Trophoblast cell (in vitro differentiated cells and primary cell): ENCODE results near the gene CA11.

Source experiments
- DNase-seq, 2 donors: peaks; one replicate each; pipeline ENCODE4 v3.0.0-alpha.2; 2016
- H2AFZ ChIP-seq: 2 replicates; pipeline ENCODE4 v1.6.1; 2013; ENCODE audit warnings: low read length, moderate library complexity, mild to moderate bottlenecking; ENCODE audit not compliant: insufficient read depth, poor library complexity
- H2AK5ac ChIP-seq: 2 replicates; pipeline ENCODE4 v1.6.1; 2013; ENCODE audit warnings: mild to moderate bottlenecking, low read length
- H2BK120ac ChIP-seq: 2 replicates; pipeline ENCODE4 v1.6.1; 2013; ENCODE audit warnings: low read length, mild to moderate bottlenecking, moderate library complexity; ENCODE audit not compliant: insufficient read depth, poor library complexity
- H2BK12ac ChIP-seq: 2 replicates; pipeline ENCODE4 v1.6.1; 2013; ENCODE audit warnings: mild to moderate bottlenecking, low read length, moderate library complexity
- H2BK5ac ChIP-seq: 2 replicates; pipeline ENCODE4 v1.6.1; 2013; ENCODE audit warnings: low read length, low read depth, moderate library complexity, mild to moderate bottlenecking; ENCODE audit not compliant: poor library complexity
- H3K14ac ChIP-seq: 2 replicates; pipeline ENCODE4 v1.6.1; 2013; ENCODE audit warnings: mild to moderate bottlenecking, low read length
- H3K18ac ChIP-seq: 2 replicates; pipeline ENCODE4 v1.6.1; 2013; ENCODE audit warnings: mild to moderate bottlenecking, low read length
- H3K23ac ChIP-seq: 2 replicates; pipeline ENCODE4 v1.6.1; 2013; ENCODE audit warnings: low read length
- H3K27ac ChIP-seq: 2 replicates; pipeline ENCODE4 v1.5.1; 2013; ENCODE audit warnings: low read depth, mild to moderate bottlenecking, inconsistent platforms, low read length, moderate library complexity
- H3K27me3 ChIP-seq: 2 replicates; pipeline ENCODE4 v1.6.1; 2013; ENCODE audit warnings: inconsistent platforms, mild to moderate bottlenecking, low read length, moderate library complexity; ENCODE audit not compliant: insufficient read depth
- H3K36me3 ChIP-seq, 2 experiments: 1 replicate in 1 of 2; 2 replicates in 1 of 2; pipeline ENCODE4 v1.6.1; 2013; ENCODE audit warnings: low read length in 2 of 2, mild to moderate bottlenecking in 2 of 2, moderate library complexity in 1 of 2; ENCODE audit not compliant: insufficient read depth in 2 of 2, control insufficient read depth in 1 of 2
- H3K4ac ChIP-seq: 2 replicates; pipeline ENCODE4 v1.6.1; 2013; ENCODE audit warnings: low read depth, mild to moderate bottlenecking, low read length, moderate library complexity
- H3K4me1 ChIP-seq, 2 experiments: 1 replicate in 1 of 2; 2 replicates in 1 of 2; pipeline ENCODE4 v1.6.1; 2013; ENCODE audit warnings: low read length in 2 of 2, mild to moderate bottlenecking in 2 of 2, moderate library complexity in 1 of 2; ENCODE audit not compliant: insufficient read depth in 2 of 2, control insufficient read depth in 1 of 2
- H3K4me2 ChIP-seq: 2 replicates; pipeline ENCODE4 v1.6.1; 2013; ENCODE audit warnings: inconsistent platforms, mild to moderate bottlenecking, low read length, moderate library complexity
- H3K4me3 ChIP-seq: 2 replicates; pipeline ENCODE4 v1.5.1; 2013; ENCODE audit warnings: mild to moderate bottlenecking, low read depth, low read length, inconsistent platforms
- H3K79me1 ChIP-seq: one replicate; pipeline ENCODE4 v1.6.1; 2013; ENCODE audit warnings: low read length
- H3K79me2 ChIP-seq: 2 replicates; pipeline ENCODE4 v1.6.1; 2013; ENCODE audit warnings: low read length, mild to moderate bottlenecking; ENCODE audit not compliant: control insufficient read depth, insufficient read depth, poor library complexity
- H3K9ac ChIP-seq: 2 replicates; pipeline ENCODE4 v1.6.1; 2013; ENCODE audit warnings: mild to moderate bottlenecking, low read length
- H3K9me3 ChIP-seq: 2 replicates; pipeline ENCODE4 v1.6.1; 2013; ENCODE audit warnings: low read depth, mild to moderate bottlenecking, control low read depth, inconsistent platforms, low read length; ENCODE audit not compliant: insufficient read depth
- H4K12ac ChIP-seq: 2 replicates; pipeline ENCODE4 v1.6.1; 2013; ENCODE audit warnings: low read depth, mild to moderate bottlenecking, low read length, moderate library complexity
- H4K8ac ChIP-seq: 2 replicates; pipeline ENCODE4 v1.6.1; 2013; ENCODE audit warnings: low read depth, mild to moderate bottlenecking, low read length, moderate library complexity
- H4K91ac ChIP-seq: one replicate; pipeline ENCODE4 v1.6.1; 2013; ENCODE audit warnings: low read depth, mild to moderate bottlenecking, low read length, moderate library complexity
- WGBS: extraction: QIAGEN DNeasy Blood & Tissue Kit; methylation state at CpG from one replicate; pipeline ENCODE4 v1.1.7; 2013; ENCODE audit warnings: missing lambda C conversion rate; ENCODE audit not compliant: insufficient read length, insufficient coverage; ENCODE audit errors: extremely low coverage; 5-methylcytosine and 5-hydroxymethylcytosine counted together

CA11 gene

GRCh38 chr19:48642862-48643261, 3.1 kb downstream of the CA11 start:
- Histone ChIP-seq H4K12ac (no peak overlapping the region), H3K9me3 (no peaks in the 10 kb centered on the region), H2BK5ac (no peak overlapping the region), H3K36me3 (no peaks in the 10 kb centered on the region), H3K14ac (no peak overlapping the region), H3K4me3 (no peak overlapping the region), H3K4ac (no peak overlapping the region), H3K4me2 (no peak overlapping the region), H2BK12ac (no peak overlapping the region), H3K18ac (no peak overlapping the region), H3K79me1 (no peaks in the 10 kb centered on the region), H3K27ac (no peak overlapping the region), H4K8ac (no peak overlapping the region), H2AK5ac (no peak overlapping the region), H2AFZ (no peak overlapping the region), H3K9ac (no peak overlapping the region), H3K23ac (no peak overlapping the region), H3K79me2 (no peaks in the 10 kb centered on the region), H2BK120ac (no peak overlapping the region), H3K27me3 (no peaks in the 10 kb centered on the region), H3K4me1 (peaks cover 6 to 17% of the 10 kb centered on the region in 2 experiments), H4K91ac (no peak overlapping the region)
- no peak for DNase-seq
- WGBS, result no CpG with 5 or more reads among the region's 5 CpGs

GRCh38 chr19:48641850-48642249, 4.1 kb downstream of the CA11 start:
- Histone ChIP-seq H3K4me1 (peaks cover 8 to 21% of the 10 kb centered on the region in 2 experiments), H3K23ac (no peak overlapping the region), H3K18ac (no peak overlapping the region), H3K36me3 (no peaks in the 10 kb centered on the region), H3K4me2 (no peak overlapping the region), H2BK5ac (no peak overlapping the region), H3K79me2 (no peaks in the 10 kb centered on the region), H3K27me3 (peaks cover 3% of the 10 kb centered on the region), H3K27ac (no peak overlapping the region), H3K79me1 (no peaks in the 10 kb centered on the region), H2BK12ac (no peak overlapping the region), H2AFZ (no peak overlapping the region), H3K9me3 (no peaks in the 10 kb centered on the region), H4K8ac (no peak overlapping the region), H4K91ac (no peak overlapping the region), H3K9ac (no peak overlapping the region), H3K14ac (no peak overlapping the region), H4K12ac (no peak overlapping the region), H3K4me3 (no peak overlapping the region), H3K4ac (no peak overlapping the region), H2AK5ac (no peak overlapping the region), H2BK120ac (no peak overlapping the region)
- DNase-seq, result no peak
- no CpG with 5 or more reads among the region's 2 CpGs for WGBS

- peaks cover 15% of the 10 kb centered on the region for H3K27me3 ChIP-seq
- peak overlapping the region; percentile 26 for H3K9ac ChIP-seq
- no peak for DNase-seq
- no peak overlapping the region for H3K23ac ChIP-seq
- no peak overlapping the region for H3K27ac ChIP-seq
- no peak overlapping the region for H2BK120ac ChIP-seq
- H2BK5ac ChIP-seq, result no peak overlapping the region
- H3K9me3 ChIP-seq, result no peaks in the 10 kb centered on the region
- H3K4me1 ChIP-seq, result peaks cover 14 to 17% of the 10 kb centered on the region in 2 experiments
- no peak overlapping the region for H2AK5ac ChIP-seq
- H4K91ac ChIP-seq, result no peak overlapping the region
- H3K79me1 ChIP-seq, result peaks cover under 1% of the 10 kb centered on the region
- no peak overlapping the region for H3K4me2 ChIP-seq
- no peak overlapping the region for H3K18ac ChIP-seq
- no peak overlapping the region for H3K4ac ChIP-seq
- H3K14ac ChIP-seq, result no peak overlapping the region
- H4K12ac ChIP-seq, result no peak overlapping the region
- H4K8ac ChIP-seq, result no peak overlapping the region
- no CpG with 5 or more reads among the region's 33 CpGs for WGBS
- no peaks in the 10 kb centered on the region for H3K79me2 ChIP-seq
- H3K4me3 ChIP-seq, result no peak overlapping the region
- H3K36me3 ChIP-seq, result no peaks in the 10 kb centered on the region
- H2BK12ac ChIP-seq, result no peak overlapping the region
- no peak overlapping the region for H2AFZ ChIP-seq
These were observed 6.3 kb downstream of the CA11 start for GRCh38 chr19:48639483-48640375.

GRCh38 chr19:48638831-48639381, 7.1 kb downstream of the CA11 start:
- Histone ChIP-seq H4K12ac (no peak overlapping the region), H3K4ac (no peak overlapping the region), H3K14ac (no peak overlapping the region), H3K27ac (no peak overlapping the region), H2AK5ac (no peak overlapping the region), H3K18ac (no peak overlapping the region), H3K27me3 (peaks cover 15% of the 10 kb centered on the region), H3K9me3 (no peaks in the 10 kb centered on the region), H3K4me2 (no peak overlapping the region), H3K23ac (no peak overlapping the region), H2BK120ac (no peak overlapping the region), H3K36me3 (no peaks in the 10 kb centered on the region), H4K91ac (no peak overlapping the region), H2AFZ (peak overlapping the region; percentile 8), H3K4me3 (no peak overlapping the region), H3K4me1 (peaks cover 21 to 23% of the 10 kb centered on the region in 2 experiments), H2BK5ac (no peak overlapping the region), H3K79me2 (no peaks in the 10 kb centered on the region), H3K79me1 (peaks cover 3% of the 10 kb centered on the region), H4K8ac (no peak overlapping the region), H2BK12ac (no peak overlapping the region), H3K9ac (no peak overlapping the region)
- DNase-seq, result no peak
- no CpG with 5 or more reads among the region's 16 CpGs for WGBS
